Measurements from ENCODE around the gene MAP2.
A peak's percentile ranks its signal among the peaks of the same experiment; 100 is the strongest.

The MAP2 gene

DNA sequence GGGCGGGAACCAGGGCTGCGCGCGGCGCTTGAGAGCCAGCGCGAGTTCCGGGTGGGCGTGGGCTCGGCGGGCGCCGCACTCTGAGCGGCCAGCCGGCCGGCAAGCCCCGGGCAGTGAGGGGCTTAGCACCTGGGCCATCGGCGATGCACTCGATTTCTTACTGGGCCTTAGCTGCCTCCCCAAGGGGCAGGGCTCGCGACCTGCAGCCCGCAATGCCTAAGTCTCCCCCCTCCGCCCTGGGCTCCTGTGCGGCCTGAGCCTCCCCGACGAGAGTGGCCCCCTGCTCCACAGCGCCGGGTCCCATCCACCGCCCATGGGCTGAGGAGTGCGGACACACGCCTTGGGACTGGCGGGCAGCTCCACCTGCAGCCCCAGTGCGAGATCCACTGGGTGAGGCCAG lies 36.5 kb upstream of the MAP2 start:
- TF ChIP-seq, protein P1, sequence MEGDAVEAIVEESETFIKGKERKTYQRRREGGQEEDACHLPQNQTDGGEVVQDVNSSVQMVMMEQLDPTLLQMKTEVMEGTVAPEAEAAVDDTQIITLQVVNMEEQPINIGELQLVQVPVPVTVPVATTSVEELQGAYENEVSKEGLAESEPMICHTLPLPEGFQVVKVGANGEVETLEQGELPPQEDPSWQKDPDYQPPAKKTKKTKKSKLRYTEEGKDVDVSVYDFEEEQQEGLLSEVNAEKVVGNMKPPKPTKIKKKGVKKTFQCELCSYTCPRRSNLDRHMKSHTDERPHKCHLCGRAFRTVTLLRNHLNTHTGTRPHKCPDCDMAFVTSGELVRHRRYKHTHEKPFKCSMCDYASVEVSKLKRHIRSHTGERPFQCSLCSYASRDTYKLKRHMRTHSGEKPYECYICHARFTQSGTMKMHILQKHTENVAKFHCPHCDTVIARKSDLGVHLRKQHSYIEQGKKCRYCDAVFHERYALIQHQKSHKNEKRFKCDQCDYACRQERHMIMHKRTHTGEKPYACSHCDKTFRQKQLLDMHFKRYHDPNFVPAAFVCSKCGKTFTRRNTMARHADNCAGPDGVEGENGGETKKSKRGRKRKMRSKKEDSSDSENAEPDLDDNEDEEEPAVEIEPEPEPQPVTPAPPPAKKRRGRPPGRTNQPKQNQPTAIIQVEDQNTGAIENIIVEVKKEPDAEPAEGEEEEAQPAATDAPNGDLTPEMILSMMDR (conservative IDR thresholded peaks at IDR 0.05; ENCODE audit: low read depth, low read length): no peak
- DNase-seq (ENCODE audit: low read depth): no peak
- H3K4me3 ChIP-seq (ENCODE audit: low read depth, low read length): no peak overlapping the region

DNA sequence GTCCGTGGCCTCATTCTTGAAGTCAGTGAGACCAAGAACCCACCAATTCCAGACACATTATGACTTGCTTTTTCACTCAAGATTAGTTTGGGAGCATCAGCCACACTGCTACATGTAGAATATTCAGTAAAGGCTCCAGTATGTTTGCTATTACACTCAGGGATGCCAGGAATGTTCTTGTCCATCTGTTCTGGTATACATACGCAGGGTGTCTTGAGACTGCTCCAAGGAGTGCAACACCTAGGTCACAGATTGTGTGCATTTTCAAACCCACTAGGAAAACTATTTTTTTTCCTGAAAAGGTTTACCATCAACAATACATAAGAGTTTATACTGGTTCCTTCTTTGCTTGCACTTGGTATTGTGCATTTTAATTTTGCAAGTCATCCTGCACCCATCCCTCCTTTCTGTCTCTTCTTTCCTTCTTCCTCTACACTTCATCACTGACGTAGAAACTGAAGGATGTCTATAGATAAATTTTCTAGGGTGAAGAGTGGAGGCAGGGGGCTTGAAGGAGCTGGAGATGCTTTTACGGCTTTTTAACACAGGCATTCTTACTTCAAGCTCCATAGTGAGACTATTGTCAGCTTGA lies 35.3 kb upstream of the MAP2 start:
- no peak overlapping the region for H3K4me3 ChIP-seq (ENCODE audit: low read depth, low read length)

GRCh38 chr2:209389171-209389618 lies 34.7 kb upstream of the MAP2 start:
- no peak overlapping the region for H3K4me3 ChIP-seq (ENCODE audit: low read depth, low read length)
- DNase-seq (ENCODE audit: low read depth): no peak
- TF ChIP-seq, protein P1 (conservative IDR thresholded peaks at IDR 0.05; ENCODE audit: low read depth, low read length): no peak

More for the DNA sequence above, 35.3 kb upstream of the MAP2 start:
- DNase-seq (ENCODE audit: low read depth): peak; percentile 39
- TF ChIP-seq, protein P1 (conservative IDR thresholded peaks at IDR 0.05; ENCODE audit: low read depth, low read length): no peak

- TF ChIP-seq, protein P1 (conservative IDR thresholded peaks at IDR 0.05; ENCODE audit: low read depth, low read length): no peak
- no peak for DNase-seq (ENCODE audit: low read depth)
- H3K4me3 ChIP-seq (ENCODE audit: low read depth, low read length): no peak overlapping the region
Measured at GRCh38 chr2:209390839-209391238, 33.0 kb upstream of the MAP2 start.

GRCh38 chr2:209391776-209392401 lies 32.0 kb upstream of the MAP2 start:
- peak; percentile 23 for DNase-seq (ENCODE audit: low read depth)
- TF ChIP-seq, protein P1 (conservative IDR thresholded peaks at IDR 0.05; ENCODE audit: low read depth, low read length): no peak
- H3K4me3 ChIP-seq (ENCODE audit: low read depth, low read length): no peak overlapping the region

GRCh38 chr2:209395229-209395628 lies 28.6 kb upstream of the MAP2 start:
- H3K4me3 ChIP-seq (ENCODE audit: low read depth, low read length): no peak overlapping the region
- DNase-seq (ENCODE audit: low read depth): no peak
- TF ChIP-seq, protein P1 (conservative IDR thresholded peaks at IDR 0.05; ENCODE audit: low read depth, low read length): no peak

- DNase-seq (ENCODE audit: low read depth): no peak
- TF ChIP-seq, protein P1 (conservative IDR thresholded peaks at IDR 0.05; ENCODE audit: low read depth, low read length): no peak
Measured at GRCh38 chr2:209395652-209396051, 28.2 kb upstream of the MAP2 start.

More at GRCh38 chr2:209395652-209396051, 28.2 kb upstream of the MAP2 start:
- no peak overlapping the region for H3K4me3 ChIP-seq (ENCODE audit: low read depth, low read length)
